ENCODE measurements around the gene GLT6D1. TPM values are rescaled to one million over a fixed set of nuclear protein-coding genes. Genes with fewer than 3 reads are reported as not detected.

The GLT6D1 gene
- total RNA-seq, 2 donors from 2014 or later, result not detected

- Mint-ChIP-seq H3K9me3 (no peaks in the 10 kb centered on the region), H3K36me3 (no peaks in the 10 kb centered on the region), H3K27me3 (peaks cover 6 to 9% of the 10 kb centered on the region in 2 donors), H3K4me3 (no peak overlapping the region), H3K4me1 (ENCODE audit: low read depth in 2 of 2) (peaks cover 0 to 3% of the 10 kb centered on the region in 2 donors), H3K27ac (no peak overlapping the region)
- no peak for ATAC-seq
- peak; percentile 54 for DNase-seq (ENCODE audit: low spot score)
Observed at GRCh38 chr9:135604437-135605237, 34.7 kb downstream of the GLT6D1 start.

- Mint-ChIP-seq H3K4me1 (ENCODE audit: low read depth in 2 of 2) (peaks cover 0 to 3% of the 10 kb centered on the region in 2 donors), H3K27ac (no peak overlapping the region), H3K27me3 (peaks cover 15 to 22% of the 10 kb centered on the region in 2 donors), H3K9me3 (no peaks in the 10 kb centered on the region), H3K36me3 (no peaks in the 10 kb centered on the region), H3K4me3 (no peak overlapping the region)
- ATAC-seq (peak in 1 of 2 donors; percentile 55), DNase-seq (ENCODE audit: low spot score) (peak; percentile 61)
Observed at GRCh38 chr9:135602789-135603481, 36.4 kb downstream of the GLT6D1 start.

GRCh38 chr9:135601988-135602387 lies 37.4 kb downstream of the GLT6D1 start:
- no peaks in the 10 kb centered on the region for H3K36me3 Mint-ChIP-seq
- no peaks in the 10 kb centered on the region for H3K9me3 Mint-ChIP-seq
- ATAC-seq, result no peak
- H3K27ac Mint-ChIP-seq, result no peak overlapping the region
- no peak overlapping the region for H3K4me3 Mint-ChIP-seq
- peaks cover 0 to 3% of the 10 kb centered on the region in 2 donors for H3K4me1 Mint-ChIP-seq (ENCODE audit: low read depth in 2 of 2)
- H3K27me3 Mint-ChIP-seq, result peaks cover 16 to 24% of the 10 kb centered on the region in 2 donors
- peak; percentile 23 for DNase-seq (ENCODE audit: low spot score)

- ATAC-seq, result no peak
Observed at GRCh38 chr9:135600296-135600817, 39.0 kb downstream of the GLT6D1 start.

GRCh38 chr9:135596211-135596610 lies 43.1 kb downstream of the GLT6D1 start:
- H3K4me1 Mint-ChIP-seq (ENCODE audit: low read depth in 2 of 2), result no peaks in the 10 kb centered on the region
- no peak for DNase-seq (ENCODE audit: low spot score)
- H3K27me3 Mint-ChIP-seq, result peaks cover 23 to 42% of the 10 kb centered on the region in 2 donors
- H3K9me3 Mint-ChIP-seq, result no peaks in the 10 kb centered on the region
- ATAC-seq, result no peak
- H3K27ac Mint-ChIP-seq, result no peak overlapping the region
- no peaks in the 10 kb centered on the region for H3K36me3 Mint-ChIP-seq
- H3K4me3 Mint-ChIP-seq, result no peak overlapping the region

More at GRCh38 chr9:135600296-135600817, 39.0 kb downstream of the GLT6D1 start:
- H3K27ac Mint-ChIP-seq, result no peak overlapping the region
- H3K9me3 Mint-ChIP-seq, result no peaks in the 10 kb centered on the region
- H3K4me3 Mint-ChIP-seq, result no peak overlapping the region
- peaks cover 0 to 3% of the 10 kb centered on the region in 2 donors for H3K4me1 Mint-ChIP-seq (ENCODE audit: low read depth in 2 of 2)
- no peak for DNase-seq (ENCODE audit: low spot score)
- H3K27me3 Mint-ChIP-seq, result peaks cover 18 to 34% of the 10 kb centered on the region in 2 donors
- no peaks in the 10 kb centered on the region for H3K36me3 Mint-ChIP-seq

GRCh38 chr9:135592625-135593024 lies 46.7 kb downstream of the GLT6D1 start:
- peak; percentile 18 for DNase-seq (ENCODE audit: low spot score)
- ATAC-seq, result no peak
- Mint-ChIP-seq H3K4me3 (no peak overlapping the region), H3K36me3 (no peaks in the 10 kb centered on the region), H3K27ac (no peak overlapping the region), H3K9me3 (no peaks in the 10 kb centered on the region), H3K4me1 (ENCODE audit: low read depth in 2 of 2) (no peaks in the 10 kb centered on the region), H3K27me3 (peaks cover 10 to 20% of the 10 kb centered on the region in 2 donors)

GRCh38 chr9:135592331-135592590 lies 47.1 kb downstream of the GLT6D1 start:
- H3K36me3 Mint-ChIP-seq, result no peaks in the 10 kb centered on the region
- H3K27ac Mint-ChIP-seq, result no peak overlapping the region
- H3K9me3 Mint-ChIP-seq, result no peaks in the 10 kb centered on the region
- DNase-seq (ENCODE audit: low spot score), result peak; percentile 51
- no peaks in the 10 kb centered on the region for H3K4me1 Mint-ChIP-seq (ENCODE audit: low read depth in 2 of 2)
- no peak for ATAC-seq
- H3K4me3 Mint-ChIP-seq, result no peak overlapping the region
- peaks cover 10 to 20% of the 10 kb centered on the region in 2 donors for H3K27me3 Mint-ChIP-seq

- ATAC-seq (no peak), DNase-seq (ENCODE audit: low spot score) (peak; percentile 59)
Observed at GRCh38 chr9:135591506-135592330, 47.6 kb downstream of the GLT6D1 start.

GRCh38 chr9:135590486-135591079 lies 48.8 kb downstream of the GLT6D1 start:
- Mint-ChIP-seq H3K4me3 (no peak overlapping the region), H3K27me3 (peaks cover 7 to 8% of the 10 kb centered on the region in 2 donors), H3K9me3 (no peaks in the 10 kb centered on the region), H3K4me1 (ENCODE audit: low read depth in 2 of 2) (no peaks in the 10 kb centered on the region), H3K27ac (no peak overlapping the region), H3K36me3 (no peaks in the 10 kb centered on the region)
- DNase-seq (ENCODE audit: low spot score), result peak; percentile 41
- ATAC-seq, result no peak

More at GRCh38 chr9:135591506-135592330, 47.6 kb downstream of the GLT6D1 start:
- H3K9me3 Mint-ChIP-seq, result no peaks in the 10 kb centered on the region
- H3K36me3 Mint-ChIP-seq, result no peaks in the 10 kb centered on the region
- H3K4me1 Mint-ChIP-seq (ENCODE audit: low read depth in 2 of 2), result no peaks in the 10 kb centered on the region
- peaks cover 7 to 15% of the 10 kb centered on the region in 2 donors for H3K27me3 Mint-ChIP-seq
- H3K27ac Mint-ChIP-seq, result no peak overlapping the region
- no peak overlapping the region for H3K4me3 Mint-ChIP-seq

GRCh38 chr9:135589596-135590485 lies 49.5 kb downstream of the GLT6D1 start:
- no peak overlapping the region for H3K27ac Mint-ChIP-seq
- DNase-seq (ENCODE audit: low spot score), result peak; percentile 45
- no peak for ATAC-seq
- H3K27me3 Mint-ChIP-seq, result peaks cover 7 to 8% of the 10 kb centered on the region in 2 donors
- no peaks in the 10 kb centered on the region for H3K4me1 Mint-ChIP-seq (ENCODE audit: low read depth in 2 of 2)
- H3K9me3 Mint-ChIP-seq, result no peaks in the 10 kb centered on the region
- H3K36me3 Mint-ChIP-seq, result no peaks in the 10 kb centered on the region
- no peak overlapping the region for H3K4me3 Mint-ChIP-seq

- H3K27ac Mint-ChIP-seq, result no peak overlapping the region
- no peak overlapping the region for H3K4me3 Mint-ChIP-seq
- no peaks in the 10 kb centered on the region for H3K9me3 Mint-ChIP-seq
- peak; percentile 53 for DNase-seq (ENCODE audit: low spot score)
- ATAC-seq, result peak in 1 of 2 donors; percentile 17
- no peaks in the 10 kb centered on the region for H3K36me3 Mint-ChIP-seq
- no peaks in the 10 kb centered on the region for H3K4me1 Mint-ChIP-seq (ENCODE audit: low read depth in 2 of 2)
- H3K27me3 Mint-ChIP-seq, result peaks cover 7 to 8% of the 10 kb centered on the region in 2 donors
Observed at GRCh38 chr9:135588886-135589595, 50.3 kb downstream of the GLT6D1 start.

- Mint-ChIP-seq H3K27ac (no peak overlapping the region), H3K27me3 (peaks cover 4% of the 10 kb centered on the region in 2 donors), H3K4me3 (no peak overlapping the region), H3K36me3 (no peaks in the 10 kb centered on the region), H3K4me1 (ENCODE audit: low read depth in 2 of 2) (no peaks in the 10 kb centered on the region), H3K9me3 (no peaks in the 10 kb centered on the region)
- peak; percentile 51 for DNase-seq (ENCODE audit: low spot score)
- ATAC-seq, result no peak
Observed at GRCh38 chr9:135588371-135588770, 51.0 kb downstream of the GLT6D1 start.

Measured in natural killer cell treated with Interleukin-12 subunit alpha and Interleukin-12 subunit beta and Interleukin-15 and Interleukin-18, amount 100 ng/mL, for 72 hours (primary cell).